HL-60 (cell line): ENCODE measurements around the gene KCNH4.

Experiments
- GABPA ChIP-seq: IDR thresholded peaks from 2 replicates; pipeline ENCODE4 v1.6.1; 2012; ENCODE audit warnings: low read depth
- TF ChIP-seq, protein P1 (sequence below): IDR thresholded peaks from one replicate; pipeline ENCODE4 v1.5.1; 2011; ENCODE audit warnings: low read length, control low read depth, inconsistent platforms; ENCODE audit not compliant: insufficient read depth

DNA sequence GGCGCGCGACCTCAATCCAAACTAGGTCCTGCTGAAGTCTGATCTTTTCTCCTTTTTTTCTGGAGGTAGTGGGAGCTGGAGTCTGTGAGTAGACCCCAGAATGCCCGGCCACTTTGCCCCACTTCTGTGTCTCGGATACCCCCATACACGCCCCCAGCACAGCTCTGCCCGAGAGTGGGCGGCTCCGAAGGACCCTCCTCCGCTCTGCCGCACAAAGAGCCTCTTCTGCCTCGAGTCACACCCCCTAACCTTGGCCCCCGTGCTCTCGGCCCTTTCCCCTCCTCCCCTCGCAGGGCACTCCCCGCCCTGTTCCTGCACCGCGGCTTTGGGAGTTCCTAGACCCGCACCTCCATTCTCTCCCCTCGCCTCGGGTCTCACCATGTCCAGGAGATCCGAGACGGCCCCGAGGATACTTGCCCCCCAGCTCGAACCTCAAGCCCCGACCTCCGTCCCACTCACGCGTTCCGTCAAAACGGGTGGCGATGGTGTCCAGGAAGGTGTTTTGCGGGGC is 476 bp downstream of the KCNH4 start:
- TF ChIP-seq, protein P1, sequence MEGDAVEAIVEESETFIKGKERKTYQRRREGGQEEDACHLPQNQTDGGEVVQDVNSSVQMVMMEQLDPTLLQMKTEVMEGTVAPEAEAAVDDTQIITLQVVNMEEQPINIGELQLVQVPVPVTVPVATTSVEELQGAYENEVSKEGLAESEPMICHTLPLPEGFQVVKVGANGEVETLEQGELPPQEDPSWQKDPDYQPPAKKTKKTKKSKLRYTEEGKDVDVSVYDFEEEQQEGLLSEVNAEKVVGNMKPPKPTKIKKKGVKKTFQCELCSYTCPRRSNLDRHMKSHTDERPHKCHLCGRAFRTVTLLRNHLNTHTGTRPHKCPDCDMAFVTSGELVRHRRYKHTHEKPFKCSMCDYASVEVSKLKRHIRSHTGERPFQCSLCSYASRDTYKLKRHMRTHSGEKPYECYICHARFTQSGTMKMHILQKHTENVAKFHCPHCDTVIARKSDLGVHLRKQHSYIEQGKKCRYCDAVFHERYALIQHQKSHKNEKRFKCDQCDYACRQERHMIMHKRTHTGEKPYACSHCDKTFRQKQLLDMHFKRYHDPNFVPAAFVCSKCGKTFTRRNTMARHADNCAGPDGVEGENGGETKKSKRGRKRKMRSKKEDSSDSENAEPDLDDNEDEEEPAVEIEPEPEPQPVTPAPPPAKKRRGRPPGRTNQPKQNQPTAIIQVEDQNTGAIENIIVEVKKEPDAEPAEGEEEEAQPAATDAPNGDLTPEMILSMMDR = no peak
- no peak for TF ChIP-seq GABPA
